ENCODE measurements around the gene SLC6A2.

SLC6A2 gene

DNA sequence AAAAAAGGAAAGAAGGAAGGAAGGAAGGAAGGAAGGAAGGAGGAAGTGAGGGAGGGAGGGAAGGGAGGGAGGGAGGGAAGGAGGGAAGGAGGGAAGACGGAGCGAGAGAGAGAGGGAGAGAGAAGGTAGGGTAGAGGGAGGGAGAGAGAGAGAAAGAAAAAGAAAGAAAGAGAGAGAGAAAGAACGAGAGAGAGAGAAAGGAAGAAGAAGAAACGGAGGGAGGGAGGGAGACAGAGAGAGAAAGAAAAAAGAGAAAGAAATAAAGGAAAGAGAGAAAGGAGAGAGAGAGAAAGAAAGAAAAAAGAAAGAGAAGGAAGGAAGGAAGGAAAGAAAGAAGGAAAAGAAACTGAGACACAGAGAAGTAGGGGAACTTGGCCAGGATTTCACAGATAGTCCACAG is 8.4 kb upstream of the SLC6A2 start:
- Histone ChIP-seq H3K4me3 (ENCODE audit: low read length) (no peak overlapping the region), H3K36me3 (ENCODE audit: insufficient read depth, low read length) (no peaks in the 10 kb centered on the region), H3K4me1 (ENCODE audit: insufficient read depth, low read length) (no peaks in the 10 kb centered on the region; the same call in 1 of the 2 replicates), H3K9ac (ENCODE audit: low read depth, low read length) (no peak overlapping the region), H3K27me3 (ENCODE audit: insufficient read depth, low read length) (peaks cover 41% of the 10 kb centered on the region), H3K9me3 (ENCODE audit: insufficient read depth, low read depth, low read length) (no peaks in the 10 kb centered on the region), H3K27ac (ENCODE audit: low read depth, low read length) (no peak overlapping the region)
- whole genome bisulfite sequencing: 87% methylated on average over 4 of the region's 4 CpGs

DNA sequence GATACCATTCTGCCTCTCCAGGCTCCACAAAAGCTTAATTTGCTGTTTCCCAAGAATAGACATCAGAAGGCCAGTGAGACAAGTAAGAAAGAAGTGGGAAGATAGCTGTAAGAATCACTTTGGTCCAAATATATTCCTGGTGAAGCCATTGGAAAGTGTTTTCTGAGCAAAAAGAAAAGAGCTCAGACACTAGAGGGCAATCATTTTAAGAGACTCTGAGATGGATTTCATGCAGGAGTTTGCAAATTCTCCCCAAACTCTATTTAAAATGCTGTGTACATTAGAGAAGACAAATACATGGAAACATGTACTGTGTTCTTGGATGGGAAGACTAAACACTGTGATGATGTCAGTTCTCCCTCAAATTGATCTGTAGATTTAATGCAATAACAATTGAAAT is 8.0 kb upstream of the SLC6A2 start:
- Histone ChIP-seq H3K27ac (ENCODE audit: low read depth, low read length) (no peak overlapping the region), H3K4me1 (ENCODE audit: insufficient read depth, low read length) (no peaks in the 10 kb centered on the region; the same call in 1 of the 2 replicates), H3K27me3 (ENCODE audit: insufficient read depth, low read length) (peaks cover 45% of the 10 kb centered on the region), H3K9me3 (ENCODE audit: insufficient read depth, low read depth, low read length) (no peaks in the 10 kb centered on the region), H3K4me3 (ENCODE audit: low read length) (no peak overlapping the region), H3K36me3 (ENCODE audit: insufficient read depth, low read length) (no peaks in the 10 kb centered on the region), H3K9ac (ENCODE audit: low read depth, low read length) (no peak overlapping the region)

DNA sequence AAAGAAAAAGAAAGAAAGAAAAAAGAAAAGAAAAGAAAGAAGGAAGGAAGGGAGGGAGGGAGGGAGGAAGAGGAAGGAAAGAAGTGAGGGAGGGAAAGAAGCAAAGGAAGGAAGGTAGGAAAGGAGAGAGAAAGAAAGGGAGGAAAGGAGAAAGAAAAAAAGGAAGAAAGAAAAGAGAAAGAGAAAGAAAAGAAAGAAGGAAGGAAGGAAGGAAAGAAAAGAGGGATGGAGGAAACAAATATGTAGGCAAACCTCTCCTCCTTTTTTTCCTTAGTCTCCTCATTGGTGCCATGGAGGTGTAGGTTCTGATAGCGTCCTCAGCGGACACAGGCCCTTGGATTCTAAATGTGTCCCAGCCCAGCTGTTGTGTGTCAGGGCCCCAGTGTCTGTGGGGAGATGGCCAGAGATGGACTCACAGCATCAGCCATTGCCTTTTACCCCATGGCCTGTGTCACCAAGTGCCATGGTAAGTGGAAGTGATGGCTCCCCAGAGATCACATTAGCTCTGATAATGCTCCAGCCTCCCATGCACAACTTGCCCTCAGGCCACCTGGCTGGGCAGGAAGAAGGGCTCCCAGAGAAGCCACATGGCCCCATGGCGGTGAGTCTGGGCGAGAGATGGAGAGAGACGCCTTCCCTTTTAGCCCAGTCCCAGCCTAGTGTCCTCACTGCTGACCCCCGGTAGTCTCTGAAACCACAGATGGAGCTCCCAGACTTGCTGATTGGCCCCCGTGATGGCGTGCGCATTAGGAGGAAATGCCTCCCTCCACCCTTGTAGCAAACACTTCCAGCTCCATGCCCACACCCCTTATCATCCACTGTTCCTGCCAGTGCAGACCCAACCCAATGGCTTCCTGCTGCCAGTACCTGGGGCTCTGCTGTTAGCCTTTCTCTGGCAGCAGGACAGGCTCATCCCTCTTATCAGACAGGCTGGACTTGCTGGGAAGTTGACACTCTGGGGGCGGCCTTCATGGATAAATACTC is 3.7 kb upstream of the SLC6A2 start:
- Histone ChIP-seq H3K9ac (ENCODE audit: low read depth, low read length) (no peak overlapping the region), H3K27ac (ENCODE audit: low read depth, low read length) (no peak overlapping the region), H3K9me3 (ENCODE audit: insufficient read depth, low read depth, low read length) (no peaks in the 10 kb centered on the region), H3K4me3 (ENCODE audit: low read length) (no peak overlapping the region), H3K27me3 (ENCODE audit: insufficient read depth, low read length) (peaks cover 89% of the 10 kb centered on the region), H3K4me1 (ENCODE audit: insufficient read depth, low read length) (no peaks in the 10 kb centered on the region), H3K36me3 (ENCODE audit: insufficient read depth, low read length) (no peaks in the 10 kb centered on the region)
- WGBS: 93% methylated on average over 10 of the region's 10 CpGs

DNA sequence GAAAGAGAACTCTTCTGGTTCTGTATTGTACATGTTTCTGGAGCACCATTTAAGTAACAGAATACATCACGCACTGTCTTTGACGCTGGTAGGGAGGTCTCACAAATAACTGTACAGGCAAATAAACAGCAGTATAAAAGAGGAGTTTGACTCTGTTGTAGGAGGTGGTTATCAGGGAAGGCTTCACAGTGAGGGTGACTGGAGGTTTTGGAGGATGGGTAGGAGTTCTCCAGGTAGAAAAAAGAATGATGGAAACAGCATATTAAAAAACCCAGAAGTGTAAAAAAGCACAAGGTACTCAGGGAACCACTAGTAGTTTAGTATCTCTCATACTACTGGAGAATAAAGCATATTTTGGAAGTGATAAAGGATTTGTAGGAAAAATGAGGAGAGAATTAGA is 2.7 kb upstream of the SLC6A2 start:
- WGBS: 97% methylated on average over 2 of the region's 2 CpGs
- Histone ChIP-seq H3K9me3 (ENCODE audit: insufficient read depth, low read depth, low read length) (no peaks in the 10 kb centered on the region), H3K9ac (ENCODE audit: low read depth, low read length) (no peak overlapping the region), H3K4me1 (ENCODE audit: insufficient read depth, low read length) (no peaks in the 10 kb centered on the region), H3K27me3 (ENCODE audit: insufficient read depth, low read length) (peaks cover 93% of the 10 kb centered on the region), H3K27ac (ENCODE audit: low read depth, low read length) (no peak overlapping the region), H3K36me3 (ENCODE audit: insufficient read depth, low read length) (no peaks in the 10 kb centered on the region), H3K4me3 (ENCODE audit: low read length) (no peak overlapping the region)

DNA sequence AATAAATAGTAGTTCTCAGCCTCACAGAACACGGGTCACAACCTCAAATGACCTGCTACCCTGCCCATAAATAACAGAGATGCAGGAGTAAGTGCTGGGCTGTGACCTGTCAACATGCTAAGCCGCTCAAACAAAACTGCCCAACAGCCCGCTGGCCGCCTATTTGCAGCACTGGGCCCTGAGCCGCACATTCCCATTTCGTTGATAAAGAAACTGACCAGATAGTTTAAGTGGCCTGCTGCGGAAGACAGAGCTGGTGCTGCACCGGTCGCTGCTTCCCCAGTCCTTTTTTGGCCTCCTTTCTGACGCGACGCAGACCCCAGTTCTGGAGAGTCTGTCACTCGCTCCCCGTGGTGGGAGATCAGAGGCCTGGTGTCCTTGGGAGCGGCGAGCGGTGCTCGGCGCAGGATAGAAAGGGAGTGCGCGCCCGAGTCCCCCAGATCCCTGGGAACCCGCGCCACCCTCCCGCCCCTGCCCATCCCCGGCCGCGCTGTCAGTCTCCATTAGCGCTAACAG is 349 bp upstream of the SLC6A2 start:
- no peak overlapping the region for H3K9ac ChIP-seq (ENCODE audit: low read depth, low read length)
- no peaks in the 10 kb centered on the region for H3K4me1 ChIP-seq (ENCODE audit: insufficient read depth, low read length)
- H3K27me3 ChIP-seq (ENCODE audit: insufficient read depth, low read length): peaks cover 96% of the 10 kb centered on the region
- H3K27ac ChIP-seq (ENCODE audit: low read depth, low read length): no peak overlapping the region
- no peaks in the 10 kb centered on the region for H3K9me3 ChIP-seq (ENCODE audit: insufficient read depth, low read depth, low read length)
- 10% methylated on average over 29 of the region's 29 CpGs for WGBS
- H3K36me3 ChIP-seq (ENCODE audit: insufficient read depth, low read length): no peaks in the 10 kb centered on the region
- H3K4me3 ChIP-seq (ENCODE audit: low read length): peak overlapping the region; percentile 57

DNA sequence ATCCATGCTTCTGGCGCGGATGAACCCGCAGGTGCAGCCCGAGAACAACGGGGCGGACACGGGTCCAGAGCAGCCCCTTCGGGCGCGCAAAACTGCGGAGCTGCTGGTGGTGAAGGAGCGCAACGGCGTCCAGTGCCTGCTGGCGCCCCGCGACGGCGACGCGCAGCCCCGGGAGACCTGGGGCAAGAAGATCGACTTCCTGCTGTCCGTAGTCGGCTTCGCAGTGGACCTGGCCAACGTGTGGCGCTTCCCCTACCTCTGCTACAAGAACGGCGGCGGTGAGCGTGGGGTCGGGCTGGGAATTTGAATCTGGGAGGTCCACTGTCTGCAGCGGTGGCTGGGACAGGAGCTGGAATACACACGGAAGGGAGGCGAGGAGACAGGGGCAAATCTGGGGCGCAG is 904 bp downstream of the SLC6A2 start:
- H3K4me3 ChIP-seq (ENCODE audit: low read length): peak overlapping the region; percentile 57
- WGBS: 6% methylated on average over 37 of the region's 37 CpGs
- H3K4me1 ChIP-seq (ENCODE audit: insufficient read depth, low read length): no peaks in the 10 kb centered on the region
- peaks cover 89% of the 10 kb centered on the region for H3K27me3 ChIP-seq (ENCODE audit: insufficient read depth, low read length)
- H3K27ac ChIP-seq (ENCODE audit: low read depth, low read length): no peak overlapping the region
- H3K36me3 ChIP-seq (ENCODE audit: insufficient read depth, low read length): no peaks in the 10 kb centered on the region
- no peak overlapping the region for H3K9ac ChIP-seq (ENCODE audit: low read depth, low read length)
- H3K9me3 ChIP-seq (ENCODE audit: insufficient read depth, low read depth, low read length): no peaks in the 10 kb centered on the region

DNA sequence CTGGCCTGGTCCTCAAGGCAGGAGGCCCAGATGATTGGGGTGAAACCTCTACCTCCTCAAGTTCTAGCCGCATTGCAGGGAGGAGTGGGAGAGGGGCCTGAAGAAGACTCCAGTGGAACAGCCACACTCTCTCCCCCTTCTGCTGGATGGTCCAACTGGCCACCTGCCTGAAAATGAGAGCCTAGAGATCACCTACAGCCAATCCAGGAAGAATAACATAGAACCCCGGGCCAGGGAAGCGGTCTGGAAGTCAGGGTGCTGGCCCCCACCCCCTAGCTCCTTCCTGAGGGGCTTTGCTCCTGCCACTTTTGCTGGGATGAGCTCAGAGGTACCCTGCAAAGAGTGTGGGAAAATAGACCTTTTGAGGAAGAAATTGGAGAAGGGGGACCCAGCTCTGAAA is 1.8 kb downstream of the SLC6A2 start:
- Histone ChIP-seq H3K36me3 (ENCODE audit: insufficient read depth, low read length) (no peaks in the 10 kb centered on the region), H3K27ac (ENCODE audit: low read depth, low read length) (no peak overlapping the region), H3K27me3 (ENCODE audit: insufficient read depth, low read length) (peaks cover 80% of the 10 kb centered on the region), H3K4me1 (ENCODE audit: insufficient read depth, low read length) (no peaks in the 10 kb centered on the region), H3K4me3 (ENCODE audit: low read length) (no peak overlapping the region), H3K9me3 (ENCODE audit: insufficient read depth, low read depth, low read length) (no peaks in the 10 kb centered on the region), H3K9ac (ENCODE audit: low read depth, low read length) (no peak overlapping the region)
- WGBS: 92% methylated on average over 3 of the region's 3 CpGs

DNA sequence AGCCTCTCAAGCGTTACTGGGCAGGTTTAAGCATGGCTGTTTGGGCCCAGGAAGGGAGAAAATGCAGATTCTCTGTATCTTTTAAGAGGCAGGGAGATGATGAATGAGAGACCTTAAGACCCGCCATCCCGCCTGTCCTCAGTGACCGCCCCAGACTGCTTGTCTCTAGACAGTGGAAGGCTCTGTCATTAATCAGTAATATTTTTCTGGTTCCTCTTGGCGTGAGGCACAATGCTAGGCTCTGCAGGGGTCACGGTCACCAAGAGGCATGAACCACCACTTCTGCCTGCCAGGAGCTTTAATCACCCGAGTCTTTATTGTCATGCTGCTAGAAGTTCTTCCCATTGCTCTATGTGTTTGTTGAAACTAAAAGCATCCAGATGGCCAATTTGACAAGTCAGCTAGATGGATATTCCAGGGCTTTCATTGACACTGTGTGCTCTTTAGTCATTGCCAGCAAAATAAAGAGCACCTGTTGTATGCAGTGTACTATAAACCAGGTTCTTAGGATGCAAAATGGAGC is 3.2 kb downstream of the SLC6A2 start:
- H3K4me3 ChIP-seq (ENCODE audit: low read length): no peak overlapping the region
- H3K27ac ChIP-seq (ENCODE audit: low read depth, low read length): no peak overlapping the region
- no peaks in the 10 kb centered on the region for H3K4me1 ChIP-seq (ENCODE audit: insufficient read depth, low read length)
- H3K36me3 ChIP-seq (ENCODE audit: insufficient read depth, low read length): no peaks in the 10 kb centered on the region
- peaks cover 67% of the 10 kb centered on the region for H3K27me3 ChIP-seq (ENCODE audit: insufficient read depth, low read length)
- H3K9ac ChIP-seq (ENCODE audit: low read depth, low read length): no peak overlapping the region
- no peaks in the 10 kb centered on the region for H3K9me3 ChIP-seq (ENCODE audit: insufficient read depth, low read depth, low read length)
- 83% methylated on average over 7 of the region's 7 CpGs for WGBS

DNA sequence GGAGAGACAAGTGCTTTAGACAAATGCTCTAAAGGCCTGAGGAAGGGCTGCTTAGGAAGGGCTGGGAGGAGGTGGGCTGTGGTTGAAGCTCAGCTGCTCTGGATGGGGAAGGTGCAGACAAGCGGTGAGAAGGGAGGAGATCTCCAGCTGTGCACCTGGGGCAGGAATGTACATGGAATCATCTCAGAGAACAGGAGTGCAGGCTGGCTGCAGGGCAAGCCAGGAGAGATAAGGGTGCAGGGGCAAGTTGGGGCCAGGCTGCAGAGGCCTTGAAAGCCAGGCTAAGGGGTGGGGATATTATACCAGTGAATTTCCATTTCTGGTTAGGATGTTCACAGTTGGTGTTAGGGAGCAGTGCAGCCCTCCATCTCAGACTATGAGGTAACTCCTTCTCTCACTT is 4.2 kb downstream of the SLC6A2 start:
- Histone ChIP-seq H3K27ac (ENCODE audit: low read depth, low read length) (no peak overlapping the region), H3K27me3 (ENCODE audit: insufficient read depth, low read length) (peaks cover 56% of the 10 kb centered on the region), H3K4me3 (ENCODE audit: low read length) (no peak overlapping the region), H3K9ac (ENCODE audit: low read depth, low read length) (no peak overlapping the region), H3K4me1 (ENCODE audit: insufficient read depth, low read length) (no peaks in the 10 kb centered on the region), H3K36me3 (ENCODE audit: insufficient read depth, low read length) (no peaks in the 10 kb centered on the region), H3K9me3 (ENCODE audit: insufficient read depth, low read depth, low read length) (no peaks in the 10 kb centered on the region)
- 69% methylated on average over 1 of the region's 1 CpG for WGBS

DNA sequence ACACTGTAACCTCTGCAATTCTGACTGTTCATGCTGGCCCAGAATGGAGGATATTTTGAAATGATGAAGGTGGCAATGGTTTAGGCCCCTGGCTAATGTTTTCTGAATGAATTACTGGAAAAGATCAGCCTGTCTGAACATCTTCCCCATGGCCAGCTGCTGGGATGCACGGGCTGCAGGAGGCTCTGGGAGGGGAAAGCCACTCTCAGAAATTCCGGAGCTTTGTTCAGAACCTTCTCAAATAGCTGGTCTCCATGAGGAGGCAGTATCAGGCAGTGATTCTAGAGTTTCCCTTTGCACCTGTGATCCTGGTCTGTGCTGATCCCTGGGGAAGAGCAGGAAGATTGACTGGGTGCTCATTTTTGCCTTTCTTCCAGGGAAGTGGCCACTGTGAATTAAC is 5.0 kb downstream of the SLC6A2 start:
- Histone ChIP-seq H3K36me3 (ENCODE audit: insufficient read depth, low read length) (no peaks in the 10 kb centered on the region), H3K27ac (ENCODE audit: low read depth, low read length) (no peak overlapping the region), H3K9ac (ENCODE audit: low read depth, low read length) (no peak overlapping the region), H3K4me3 (ENCODE audit: low read length) (no peak overlapping the region), H3K9me3 (ENCODE audit: insufficient read depth, low read depth, low read length) (no peaks in the 10 kb centered on the region), H3K4me1 (ENCODE audit: insufficient read depth, low read length) (no peaks in the 10 kb centered on the region), H3K27me3 (ENCODE audit: insufficient read depth, low read length) (peaks cover 48% of the 10 kb centered on the region)
- WGBS: 77% methylated on average over 2 of the region's 2 CpGs

DNA sequence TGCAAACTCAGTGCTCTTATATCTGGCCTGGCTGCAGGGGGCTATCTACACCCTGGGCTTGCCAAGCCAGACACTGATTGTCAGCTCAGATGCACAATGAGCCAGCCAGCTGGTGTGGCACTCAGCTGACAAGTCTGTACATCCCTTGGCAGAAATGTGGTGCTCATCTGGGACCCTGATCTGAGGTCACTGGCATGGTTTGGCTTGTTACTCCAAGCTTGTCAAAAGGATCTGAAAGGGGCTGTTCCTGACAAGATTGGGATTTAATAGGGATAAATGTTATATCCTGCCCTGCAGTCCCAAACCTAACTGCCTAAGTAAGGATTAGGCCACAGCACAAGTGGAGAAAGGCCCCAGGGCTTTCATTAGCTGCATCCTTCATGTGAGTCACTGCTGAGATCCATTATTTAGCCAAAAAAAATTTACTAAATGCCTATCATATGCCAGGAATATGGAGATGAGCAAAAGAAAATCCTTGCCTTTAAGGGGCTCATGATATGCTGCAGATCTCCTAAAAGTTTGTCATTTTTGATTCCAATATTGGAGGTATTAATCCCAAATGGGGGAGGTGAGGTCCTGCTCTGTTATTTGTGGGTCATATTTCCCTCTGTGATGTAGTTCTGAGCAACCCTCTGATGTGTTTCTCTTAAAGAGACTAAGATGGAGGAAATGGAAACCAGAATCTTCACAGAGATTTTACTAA is 6.3 kb downstream of the SLC6A2 start:
- no peaks in the 10 kb centered on the region for H3K36me3 ChIP-seq (ENCODE audit: insufficient read depth, low read length)
- no peaks in the 10 kb centered on the region for H3K9me3 ChIP-seq (ENCODE audit: insufficient read depth, low read depth, low read length)
- H3K4me1 ChIP-seq (ENCODE audit: insufficient read depth, low read length): no peaks in the 10 kb centered on the region
- H3K4me3 ChIP-seq (ENCODE audit: low read length): no peak overlapping the region
- H3K27me3 ChIP-seq (ENCODE audit: insufficient read depth, low read length): peaks cover 35% of the 10 kb centered on the region
- no peak overlapping the region for H3K27ac ChIP-seq (ENCODE audit: low read depth, low read length)
- no peak overlapping the region for H3K9ac ChIP-seq (ENCODE audit: low read depth, low read length)

All from HUES64 (cell line).